GM18508 (cell line): ENCODE results near the gene GAS7.

Experiments
- ATAC-seq: cut with Tn5 transposase; IDR thresholded peaks from one replicate; pipeline ENCODE4 v1.9.1; 2021; ENCODE audit warnings: moderate number of reproducible peaks; ENCODE audit not compliant: insufficient read depth, unreplicated experiment

Gene GAS7

GRCh38 chr17:9998060-9998459, 200.3 kb downstream of the GAS7 start:
- ATAC-seq = no peak

- ATAC-seq = no peak
These were observed 203.6 kb downstream of the GAS7 start for GRCh38 chr17:9994761-9995160.

DNA sequence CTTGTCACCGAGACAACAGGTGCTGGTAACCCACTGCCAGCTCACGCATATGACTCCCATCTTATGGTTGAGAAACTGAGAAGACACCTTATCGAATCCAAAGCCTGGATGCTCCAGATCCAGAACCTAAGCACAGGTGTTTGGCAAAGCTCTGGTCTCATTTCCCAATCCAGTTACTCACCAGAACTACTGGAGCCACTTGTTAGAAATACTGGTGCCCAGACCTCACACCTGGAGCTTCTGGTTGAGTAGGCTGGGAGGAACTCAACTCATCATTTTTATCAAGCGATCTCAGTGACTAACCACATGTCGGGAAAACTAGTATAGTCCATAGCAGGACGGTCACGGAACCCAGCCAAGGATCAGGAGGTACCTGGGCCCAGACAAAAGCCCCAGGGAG, 206.6 kb downstream of the GAS7 start:
- no peak for ATAC-seq

GRCh38 chr17:9991351-9991750, 207.1 kb downstream of the GAS7 start:
- no peak for ATAC-seq

GRCh38 chr17:9987779-9988585, 210.4 kb downstream of the GAS7 start:
- no peak for ATAC-seq

DNA sequence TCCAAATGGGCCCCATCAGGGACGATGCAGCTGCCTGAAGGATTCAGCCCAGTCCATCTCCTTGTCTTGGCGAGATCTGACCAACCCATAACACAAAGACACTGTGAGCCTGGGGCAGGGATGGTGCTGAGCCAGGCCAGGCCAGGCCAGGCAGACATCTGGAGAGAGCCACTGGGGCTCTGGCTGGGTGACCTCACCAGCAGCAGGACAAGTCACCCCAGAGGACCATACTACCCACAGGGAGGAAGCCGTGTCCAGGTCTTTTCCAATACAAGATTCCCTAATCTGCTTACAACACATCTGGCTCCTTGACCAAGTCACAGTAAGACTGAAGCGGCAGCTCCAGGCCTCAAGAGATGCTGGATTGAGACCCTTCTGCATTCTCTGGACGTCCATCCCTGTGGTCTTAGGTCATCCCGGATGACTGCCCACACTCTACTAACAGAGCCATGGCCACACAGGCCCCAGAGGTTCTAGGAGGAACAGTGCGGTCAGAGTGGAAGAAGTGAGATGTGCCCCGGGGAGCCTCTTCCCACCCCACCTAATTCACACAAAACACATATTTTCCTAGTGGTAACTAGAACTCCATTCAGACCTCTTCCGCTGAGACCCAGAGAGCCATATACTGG, 211.5 kb downstream of the GAS7 start:
- no peak for ATAC-seq

GRCh38 chr17:9985646-9986045, 212.8 kb downstream of the GAS7 start:
- no peak for ATAC-seq

DNA sequence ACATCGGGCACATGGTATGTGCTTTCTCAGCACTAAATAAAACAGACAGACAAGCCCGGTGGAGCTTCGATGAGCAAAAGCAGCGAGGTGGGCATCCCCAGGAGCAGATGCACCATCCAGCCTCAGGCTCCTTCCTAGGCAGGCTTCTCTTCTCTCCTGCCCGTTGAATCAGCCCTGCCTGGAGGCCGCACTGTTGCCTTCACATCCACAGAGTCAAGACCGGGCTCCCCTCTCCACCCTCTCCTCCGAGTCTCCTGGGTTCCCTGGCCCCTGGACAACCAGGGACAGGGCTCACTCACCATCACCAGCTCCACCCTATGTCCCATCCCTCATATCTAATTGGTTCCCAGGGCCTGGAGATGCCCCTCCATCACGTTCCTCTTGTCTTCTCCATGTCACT, 213.6 kb downstream of the GAS7 start:
- ATAC-seq = no peak

GRCh38 chr17:9982159-9982558, 216.2 kb downstream of the GAS7 start:
- ATAC-seq = no peak

GRCh38 chr17:9981344-9981915, 217.0 kb downstream of the GAS7 start:
- no peak for ATAC-seq

DNA sequence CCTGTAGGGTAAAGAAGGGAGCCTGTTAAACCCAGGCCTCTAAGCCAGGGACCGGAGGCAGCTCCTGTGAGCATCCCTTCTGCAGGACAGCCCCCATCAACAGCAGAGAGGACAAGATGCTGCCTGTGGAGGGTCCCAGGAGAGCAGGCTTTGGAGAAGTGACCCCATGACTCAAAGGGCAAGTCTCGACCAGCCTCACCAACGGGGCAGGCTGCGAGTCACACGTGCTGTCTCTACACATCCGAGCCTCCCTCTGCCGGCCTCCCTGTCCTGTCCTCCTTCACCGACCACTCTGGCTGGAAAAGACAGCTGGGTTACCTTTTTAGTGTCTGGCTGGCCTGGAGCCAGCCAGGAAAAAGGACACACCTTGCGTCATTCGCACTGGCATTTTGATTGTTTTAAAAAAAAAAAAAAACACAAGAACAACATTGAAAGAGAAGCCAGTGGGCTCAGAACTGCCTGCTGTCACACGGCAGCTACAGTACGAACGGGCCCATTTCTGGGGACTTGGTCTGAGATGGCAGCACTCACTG, 218.9 kb downstream of the GAS7 start:
- no peak for ATAC-seq

GRCh38 chr17:9977180-9977575, 221.2 kb downstream of the GAS7 start:
- no peak for ATAC-seq

GRCh38 chr17:9976283-9977179, 221.9 kb downstream of the GAS7 start:
- ATAC-seq = no peak

DNA sequence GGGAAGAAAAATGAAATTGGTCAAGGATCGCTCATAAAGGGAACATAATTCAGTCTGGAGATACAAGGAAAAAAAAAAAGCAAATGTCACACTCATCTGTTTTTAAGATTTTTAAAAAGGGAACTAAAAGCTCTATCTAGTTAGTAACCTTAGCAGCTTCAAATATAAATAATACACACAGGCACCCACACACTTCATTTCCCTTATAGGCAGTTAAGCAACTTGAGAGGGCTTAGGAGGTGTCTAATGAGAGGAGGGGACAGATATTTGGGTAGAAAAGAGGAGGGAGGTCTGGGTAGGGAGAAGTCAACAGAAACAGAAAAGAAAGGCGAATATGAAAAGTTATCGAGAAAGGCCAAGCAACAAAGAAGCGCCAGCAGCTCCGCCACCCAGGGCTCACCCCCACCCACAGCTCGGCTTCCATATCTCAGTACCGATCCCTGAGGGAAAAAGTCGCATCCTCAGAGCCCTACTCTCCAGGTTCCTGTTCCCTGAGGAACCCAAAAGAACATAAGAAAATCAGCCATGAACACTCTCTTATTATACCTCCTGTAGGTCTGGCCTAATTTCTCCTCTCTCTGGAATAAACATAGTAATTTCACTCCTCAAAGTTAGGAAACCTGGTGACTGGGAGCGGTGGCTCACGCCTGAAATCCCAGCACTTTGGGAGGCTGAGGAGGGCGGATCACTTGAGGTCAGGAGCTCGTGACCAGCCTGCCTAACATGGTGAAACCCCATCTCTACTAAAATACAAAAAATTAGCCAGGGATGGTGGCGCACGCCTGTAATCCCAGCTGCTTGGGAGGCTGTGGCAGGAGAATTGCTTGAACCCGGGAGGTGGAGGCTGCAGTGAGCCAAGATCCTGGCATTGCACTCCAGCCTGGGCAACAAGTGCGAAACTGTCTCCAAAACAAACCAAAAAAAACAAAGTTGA, 223.7 kb downstream of the GAS7 start:
- no peak for ATAC-seq

DNA sequence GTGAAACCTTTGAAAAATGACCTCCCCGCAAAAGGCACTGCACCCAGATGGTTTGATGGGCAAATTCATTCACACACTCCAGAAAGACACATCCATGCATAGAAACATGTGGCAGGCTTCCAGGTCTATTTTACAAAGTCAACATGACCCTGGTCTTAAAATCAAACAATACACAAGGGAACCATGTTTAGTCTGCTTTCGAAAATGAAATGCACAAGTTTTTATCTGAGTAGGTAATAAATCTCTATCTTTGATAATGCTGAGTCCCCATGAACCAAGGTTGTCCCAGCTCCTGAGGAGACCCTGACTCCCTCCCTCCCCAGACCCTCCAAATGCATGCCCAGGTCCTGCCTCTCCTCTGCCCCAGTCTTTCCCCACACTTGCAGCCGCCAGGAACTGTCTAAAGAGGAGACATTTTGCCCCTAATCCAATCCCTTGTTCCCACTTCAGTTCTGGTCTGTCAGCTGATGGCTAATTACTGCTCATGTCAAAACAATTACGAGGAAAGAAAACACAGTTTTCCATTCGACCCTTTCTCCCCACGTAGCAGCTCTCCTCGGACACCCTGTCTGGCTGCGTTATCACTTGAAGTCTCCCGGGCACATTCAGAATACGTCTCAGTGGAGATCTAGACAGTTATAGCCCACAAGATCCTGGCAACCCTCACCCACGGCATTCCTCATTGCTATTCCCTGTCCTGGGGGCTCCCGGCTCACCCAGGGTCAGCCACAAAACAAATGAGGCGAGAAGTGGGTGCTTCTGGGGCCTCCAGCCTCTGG, 224.5 kb downstream of the GAS7 start:
- ATAC-seq = no peak

- no peak for ATAC-seq
These were observed 226.4 kb downstream of the GAS7 start for GRCh38 chr17:9971991-9972390.

- no peak for ATAC-seq
These were observed 229.0 kb downstream of the GAS7 start for GRCh38 chr17:9969301-9969935.

- ATAC-seq = no peak
These were observed 229.5 kb downstream of the GAS7 start for GRCh38 chr17:9968881-9969280.
